Right atrium auricular region (tissue), 2 donors: ENCODE results near the gene LILRB3. TPM values are rescaled to one million over a fixed set of nuclear protein-coding genes. Genes with fewer than 3 reads are reported as not detected.
"Not testable (repeated sequence)": the region's sequence is repeated elsewhere in the genome, so short reads cannot be mapped to it uniquely, and the experiment has no call there.

ENCODE experiments used
- DNase-seq: peaks from one replicate; pipeline ENCODE4 v3.0.0-alpha.2; 2019; ENCODE audit warnings: low spot score
- H3K27ac ChIP-seq, 2 donors: fragments of 200-600 bp; sonication (generic); 1 replicate in 1 of 2; 2 replicates in 1 of 2; pipeline ENCODE4 v1.5.1; 2016 to 2019
- H3K27me3 ChIP-seq, 2 donors: fragments of 200-600 bp; sonication (generic); one replicate each; pipeline versions ENCODE4 v1.5.1 to v1.6.0; 2017 to 2019
- H3K36me3 ChIP-seq: fragments of 200-600 bp; sonication (generic); one replicate; pipeline ENCODE4 v1.5.1; 2016
- H3K4me1 ChIP-seq, 2 donors: fragments of 200-600 bp; sonication (generic); one replicate each; pipeline versions ENCODE4 v1.5.1 to v1.6.0; 2017 to 2019
- H3K4me3 ChIP-seq, 2 donors: fragments of 200-600 bp; sonication (generic); 1 replicate in 1 of 2; 2 replicates in 1 of 2; pipeline ENCODE4 v1.5.1; 2017 to 2019; ENCODE audit warnings: mild to moderate bottlenecking in 1 of 2, moderate library complexity in 1 of 2
- H3K9me3 ChIP-seq, 2 donors: fragments of 200-600 bp; sonication (generic); one replicate each; pipeline ENCODE4 v1.5.1; 2019
- total RNA-seq, 2 donors: library from RNA; depleted of rRNA; stranded (reverse); fragments of >200 nt; gene quantifications; one replicate each; pipeline ENCODE4 v1.1.0, GENCODE V29; 2016
- TF ChIP-seq, protein P1 (sequence below), 2 donors: fragments of 200-600 bp; sonication (generic); IDR thresholded peaks; one replicate each; pipeline ENCODE4 v1.5.1; 2019; ENCODE audit warnings: antibody characterized with exemption in 2 of 2

LILRB3 gene
- total RNA-seq, 2 donors from 2014 or later: 2.0 to 8.8 TPM

DNA sequence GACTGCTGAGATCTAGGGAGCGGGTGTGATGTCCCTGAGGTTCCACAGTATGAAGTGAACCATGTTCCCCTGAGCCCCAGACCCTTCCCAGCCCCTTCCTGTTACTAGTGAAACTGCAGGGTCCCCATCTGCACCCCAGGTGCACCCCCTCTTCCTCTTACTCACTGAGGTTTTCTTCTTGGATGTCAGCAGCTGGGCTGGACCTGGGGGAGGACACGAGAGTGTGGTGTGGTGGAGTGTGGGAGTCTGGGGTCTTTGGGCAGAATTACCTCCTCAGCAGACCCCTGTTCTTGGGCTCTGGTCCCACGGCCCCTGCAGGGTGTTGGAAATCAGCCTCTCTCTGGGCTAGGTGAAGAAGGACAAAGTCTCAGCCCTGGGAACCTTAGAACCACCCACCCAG lies 23.1 kb upstream of the LILRB3 start:
- Histone ChIP-seq H3K9me3 (no peaks in the 10 kb centered on the region), H3K27ac (no peak overlapping the region), H3K27me3 (no peaks in the 10 kb centered on the region), H3K4me3 (no peak overlapping the region), H3K36me3 (no peaks in the 10 kb centered on the region), H3K4me1 (no peaks in the 10 kb centered on the region)
- peak; percentile 30 for DNase-seq
- TF ChIP-seq, protein P1, sequence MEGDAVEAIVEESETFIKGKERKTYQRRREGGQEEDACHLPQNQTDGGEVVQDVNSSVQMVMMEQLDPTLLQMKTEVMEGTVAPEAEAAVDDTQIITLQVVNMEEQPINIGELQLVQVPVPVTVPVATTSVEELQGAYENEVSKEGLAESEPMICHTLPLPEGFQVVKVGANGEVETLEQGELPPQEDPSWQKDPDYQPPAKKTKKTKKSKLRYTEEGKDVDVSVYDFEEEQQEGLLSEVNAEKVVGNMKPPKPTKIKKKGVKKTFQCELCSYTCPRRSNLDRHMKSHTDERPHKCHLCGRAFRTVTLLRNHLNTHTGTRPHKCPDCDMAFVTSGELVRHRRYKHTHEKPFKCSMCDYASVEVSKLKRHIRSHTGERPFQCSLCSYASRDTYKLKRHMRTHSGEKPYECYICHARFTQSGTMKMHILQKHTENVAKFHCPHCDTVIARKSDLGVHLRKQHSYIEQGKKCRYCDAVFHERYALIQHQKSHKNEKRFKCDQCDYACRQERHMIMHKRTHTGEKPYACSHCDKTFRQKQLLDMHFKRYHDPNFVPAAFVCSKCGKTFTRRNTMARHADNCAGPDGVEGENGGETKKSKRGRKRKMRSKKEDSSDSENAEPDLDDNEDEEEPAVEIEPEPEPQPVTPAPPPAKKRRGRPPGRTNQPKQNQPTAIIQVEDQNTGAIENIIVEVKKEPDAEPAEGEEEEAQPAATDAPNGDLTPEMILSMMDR (IDR thresholded peaks at IDR 0.05): no peak

DNA sequence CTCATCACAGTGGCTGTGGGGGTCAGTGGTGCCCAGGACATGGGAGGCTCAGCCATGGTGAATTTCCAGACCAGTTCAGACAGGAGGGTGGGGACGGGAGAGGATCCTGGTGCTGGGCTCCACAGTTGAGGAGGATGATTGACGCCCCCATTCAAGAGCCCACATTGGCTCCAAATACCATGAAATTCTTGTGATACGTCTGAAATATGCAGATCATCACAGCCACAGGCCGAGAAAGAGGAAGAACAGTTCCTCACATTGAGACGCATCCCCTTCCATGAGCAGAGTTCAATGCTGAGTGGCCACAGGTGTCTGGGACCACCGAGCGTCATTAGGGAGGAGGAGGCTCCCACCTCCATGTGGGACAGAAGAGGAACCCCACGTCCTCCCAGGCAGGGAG lies 21.0 kb upstream of the LILRB3 start:
- H3K4me3 ChIP-seq, H3K4me1 ChIP-seq, H3K9me3 ChIP-seq, H3K36me3 ChIP-seq, H3K27ac ChIP-seq, H3K27me3 ChIP-seq, DNase-seq: not testable (repeated sequence)

DNA sequence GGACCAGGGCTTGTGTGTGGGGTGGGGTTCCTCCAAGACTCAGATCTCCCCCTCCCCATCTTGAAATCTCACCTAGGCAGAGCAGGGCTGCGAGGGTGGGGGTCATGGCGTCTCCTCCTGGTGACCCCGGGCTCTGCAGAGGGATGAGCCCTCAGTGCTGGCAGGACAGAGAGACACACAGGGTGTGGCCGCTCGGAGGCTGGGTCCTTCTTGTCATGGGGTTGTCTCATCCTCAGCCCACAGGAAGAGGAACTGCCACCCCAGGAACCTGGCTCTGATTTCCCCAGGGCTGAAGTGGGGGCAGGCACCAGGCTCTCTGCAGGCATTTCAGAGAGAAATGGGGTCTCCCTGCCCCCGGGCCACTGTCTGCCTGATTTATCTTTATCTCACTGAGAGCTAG lies 19.8 kb upstream of the LILRB3 start, which contains the start of gene LILRA6:
Gene LILRA6 (minus strand): TSS at position 145 of the 400 bp plus-strand sequence.
- H3K27me3 ChIP-seq, H3K4me3 ChIP-seq, H3K4me1 ChIP-seq, H3K36me3 ChIP-seq, H3K9me3 ChIP-seq, H3K27ac ChIP-seq, DNase-seq: not testable (repeated sequence)

DNA sequence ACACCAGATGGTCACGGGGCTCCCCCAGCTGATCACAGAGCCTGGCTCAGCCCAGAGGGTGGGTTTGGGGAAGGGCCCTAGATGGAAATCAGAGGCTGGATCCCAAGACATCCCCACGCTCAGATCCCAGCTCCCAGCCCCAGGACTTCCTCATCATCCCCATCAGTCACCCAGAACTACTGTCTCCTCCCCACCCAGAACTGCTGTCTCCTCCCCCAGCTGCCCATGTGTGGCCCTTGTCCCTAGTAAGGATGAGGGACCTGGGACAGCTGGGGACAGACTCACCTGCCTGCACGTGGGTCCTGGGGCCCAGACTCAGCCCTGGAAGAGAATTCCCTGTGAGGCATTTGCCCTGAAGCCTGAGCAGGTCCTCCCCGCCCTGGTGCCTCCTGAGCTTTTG lies 19.4 kb upstream of the LILRB3 start:
- H3K27me3 ChIP-seq: not testable (repeated sequence)

DNA sequence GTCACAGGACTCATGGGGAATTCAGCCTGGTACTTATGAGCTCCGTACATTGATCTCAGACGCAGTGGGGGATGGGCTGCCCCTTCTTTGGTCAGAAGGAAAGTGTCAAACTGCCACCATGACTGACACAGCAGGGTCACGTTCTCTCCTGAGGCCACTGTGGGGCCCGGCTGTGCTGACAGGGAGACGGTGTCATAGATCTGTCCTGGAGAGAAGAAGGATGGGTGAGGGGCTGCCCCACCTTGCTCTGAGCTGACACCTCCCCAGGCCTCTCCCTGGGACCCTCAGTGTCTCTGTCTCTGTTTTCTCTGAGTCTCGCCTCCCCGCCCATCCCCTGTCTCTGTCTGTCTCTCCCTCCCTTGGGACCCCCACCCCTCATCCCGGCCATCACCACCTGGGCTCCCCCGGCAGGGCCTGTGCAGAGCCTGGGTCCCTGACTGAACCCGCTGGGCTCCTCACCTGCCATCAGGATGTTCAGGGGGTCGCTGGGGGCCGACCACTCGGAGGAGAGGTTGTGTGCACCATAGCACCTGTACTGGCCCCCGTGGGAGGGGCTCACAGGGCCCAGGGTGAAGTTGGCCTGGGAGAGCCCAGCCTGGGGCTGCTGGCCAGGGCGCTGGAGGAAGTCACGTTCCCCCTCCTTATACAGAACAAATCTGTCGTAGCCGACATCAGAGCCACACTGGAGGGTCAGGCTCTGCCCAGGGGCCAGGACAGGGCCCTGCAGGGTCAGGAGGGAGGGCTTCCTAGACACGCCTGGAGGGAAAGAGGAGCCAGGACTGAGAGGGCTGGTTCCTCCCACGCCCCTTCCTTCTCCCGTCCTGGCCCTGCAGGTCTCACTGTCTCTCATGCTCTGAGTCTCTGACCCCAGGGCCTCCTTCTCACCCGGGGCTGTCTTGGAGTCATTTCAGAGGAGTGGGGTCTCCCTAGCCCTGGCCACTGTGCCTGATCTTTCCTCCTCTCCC lies 17.8 kb upstream of the LILRB3 start:
- H3K4me1 ChIP-seq, H3K9me3 ChIP-seq, H3K36me3 ChIP-seq, H3K27ac ChIP-seq, H3K27me3 ChIP-seq, H3K4me3 ChIP-seq, DNase-seq: not testable (repeated sequence)

More for the DNA sequence above, 19.4 kb upstream of the LILRB3 start:
- H3K4me3 ChIP-seq, H3K9me3 ChIP-seq, H3K27ac ChIP-seq, DNase-seq, H3K4me1 ChIP-seq, H3K36me3 ChIP-seq: not testable (repeated sequence)

DNA sequence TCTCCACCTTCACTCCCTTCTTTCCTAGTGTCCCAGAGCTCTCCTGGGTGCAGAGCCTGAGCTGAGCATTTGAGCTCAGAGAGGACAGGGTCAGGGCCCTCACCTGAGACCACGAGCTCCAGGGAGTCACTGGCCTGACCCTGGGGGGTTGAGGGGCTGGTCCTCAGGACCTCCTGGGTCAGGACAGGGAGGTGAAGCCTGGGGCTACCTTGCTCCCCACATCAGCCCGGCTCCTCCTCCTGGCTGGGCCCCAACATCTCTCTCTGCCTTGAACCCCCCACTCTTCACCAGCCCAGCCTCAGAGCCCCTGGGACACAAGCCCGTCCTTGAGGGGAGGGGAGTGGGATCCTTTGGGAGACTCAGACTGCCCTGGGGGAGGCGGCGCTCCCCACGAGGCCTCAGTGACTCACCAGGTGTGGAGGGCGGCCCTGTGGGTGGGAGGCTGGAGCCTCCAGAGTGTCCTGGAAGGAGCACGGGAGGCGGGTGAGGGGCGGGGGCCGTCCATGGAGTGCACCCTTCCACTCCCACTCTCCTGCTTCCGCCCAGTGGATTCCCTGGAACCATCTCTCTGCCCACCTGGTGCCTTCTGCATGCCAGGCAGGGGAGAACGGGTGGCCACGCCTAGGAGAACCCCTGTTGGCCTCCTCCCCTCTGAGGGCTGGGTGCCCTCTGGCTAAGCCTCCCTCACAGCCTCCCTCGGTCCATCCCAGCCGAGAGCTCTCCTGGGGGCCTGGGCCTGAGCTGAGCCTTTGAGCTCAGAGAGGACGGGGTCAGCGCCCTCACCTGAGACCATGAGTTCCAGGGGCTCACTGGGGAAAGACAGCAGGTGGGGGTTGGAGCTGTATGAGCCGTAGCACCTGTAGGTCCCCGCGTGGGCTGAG lies 16.9 kb upstream of the LILRB3 start:
- not testable (repeated sequence) for H3K36me3 ChIP-seq, DNase-seq, H3K27ac ChIP-seq, H3K9me3 ChIP-seq, H3K4me1 ChIP-seq, H3K4me3 ChIP-seq, H3K27me3 ChIP-seq

DNA sequence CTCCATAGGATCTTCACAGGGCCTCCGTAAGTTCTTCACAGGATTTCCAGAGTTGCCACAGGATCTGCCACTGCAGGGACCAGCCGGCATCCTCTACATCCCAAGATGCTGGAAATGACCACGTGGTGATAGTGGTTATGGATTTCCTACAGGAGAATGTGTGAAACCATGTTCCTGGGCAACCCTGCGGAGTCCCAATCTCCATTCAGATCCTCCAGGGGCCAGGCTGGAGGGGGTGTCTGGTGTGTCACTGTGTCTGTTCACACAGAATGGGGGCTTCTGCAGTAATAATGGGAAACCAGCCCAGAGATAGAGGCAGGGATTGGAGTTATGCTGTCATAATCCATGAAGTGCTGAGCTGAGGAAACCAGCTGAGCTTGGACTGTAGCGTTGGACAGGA lies 11.1 kb upstream of the LILRB3 start:
- TF ChIP-seq, protein P1 (IDR thresholded peaks at IDR 0.05): no peak
- no peak for DNase-seq

More for the DNA sequence above, 11.1 kb upstream of the LILRB3 start:
- Histone ChIP-seq H3K4me1 (no peaks in the 10 kb centered on the region), H3K27me3 (no peaks in the 10 kb centered on the region), H3K36me3 (no peaks in the 10 kb centered on the region), H3K9me3 (no peaks in the 10 kb centered on the region), H3K4me3 (no peak overlapping the region), H3K27ac (no peak overlapping the region)
